LoVo (cell line): Measurements from ENCODE around the gene RBM8A.
A peak's percentile ranks its signal among the peaks of the same experiment; 100 is the strongest.

Experiments used
- DNase-seq: peaks from one replicate; pipeline ENCODE4 v3.0.0-alpha.2; 2016; ENCODE audit warnings: low spot score

The RBM8A gene

GRCh38 chr1:145916745-145917144 lies 10.5 kb downstream of the RBM8A start:
- DNase-seq: no peak

DNA sequence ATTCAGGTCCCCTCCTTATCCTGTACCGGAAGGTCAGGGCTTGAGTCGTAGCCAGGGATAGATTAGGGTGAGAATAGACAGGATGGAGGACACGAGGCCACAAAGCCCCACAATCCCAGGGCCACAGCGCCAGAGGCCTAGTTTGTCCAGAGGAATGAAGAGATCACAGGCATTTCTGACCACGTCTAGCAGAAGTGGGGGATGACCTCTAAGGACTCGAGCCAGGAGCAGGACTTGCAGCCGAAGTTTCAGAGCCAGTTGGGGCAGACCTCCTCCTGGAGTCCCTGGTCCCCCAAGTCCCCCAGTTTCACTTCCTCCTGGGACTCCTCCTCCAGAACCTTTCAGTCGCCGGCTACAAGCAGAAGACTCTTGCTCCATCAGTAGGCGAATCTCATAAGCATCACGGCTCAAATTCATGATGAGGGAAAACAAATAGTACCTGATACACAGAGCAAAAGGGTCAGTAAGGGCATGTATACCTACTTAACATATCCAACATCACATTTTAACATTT lies 15.1 kb downstream of the RBM8A start:
- DNase-seq: no peak

DNA sequence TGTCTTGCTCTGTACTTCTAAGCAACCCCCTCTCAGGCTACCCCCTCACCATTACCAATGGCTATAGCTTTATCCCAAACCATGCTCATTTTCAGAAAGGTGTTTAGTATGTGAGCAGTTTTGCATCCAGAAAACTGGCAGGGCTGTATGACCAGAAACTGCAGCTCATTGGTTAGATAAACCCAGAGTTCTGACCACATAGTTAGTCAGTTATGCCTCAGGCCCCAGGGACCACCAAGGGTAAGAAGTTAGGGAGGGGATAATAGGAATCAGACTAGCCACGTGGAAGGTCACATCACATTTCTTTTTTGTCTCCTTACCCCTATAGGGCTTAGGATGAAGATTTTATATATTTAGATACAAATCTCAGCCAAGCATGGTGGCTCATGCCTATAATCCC lies 18.6 kb downstream of the RBM8A start:
- no peak for DNase-seq

DNA sequence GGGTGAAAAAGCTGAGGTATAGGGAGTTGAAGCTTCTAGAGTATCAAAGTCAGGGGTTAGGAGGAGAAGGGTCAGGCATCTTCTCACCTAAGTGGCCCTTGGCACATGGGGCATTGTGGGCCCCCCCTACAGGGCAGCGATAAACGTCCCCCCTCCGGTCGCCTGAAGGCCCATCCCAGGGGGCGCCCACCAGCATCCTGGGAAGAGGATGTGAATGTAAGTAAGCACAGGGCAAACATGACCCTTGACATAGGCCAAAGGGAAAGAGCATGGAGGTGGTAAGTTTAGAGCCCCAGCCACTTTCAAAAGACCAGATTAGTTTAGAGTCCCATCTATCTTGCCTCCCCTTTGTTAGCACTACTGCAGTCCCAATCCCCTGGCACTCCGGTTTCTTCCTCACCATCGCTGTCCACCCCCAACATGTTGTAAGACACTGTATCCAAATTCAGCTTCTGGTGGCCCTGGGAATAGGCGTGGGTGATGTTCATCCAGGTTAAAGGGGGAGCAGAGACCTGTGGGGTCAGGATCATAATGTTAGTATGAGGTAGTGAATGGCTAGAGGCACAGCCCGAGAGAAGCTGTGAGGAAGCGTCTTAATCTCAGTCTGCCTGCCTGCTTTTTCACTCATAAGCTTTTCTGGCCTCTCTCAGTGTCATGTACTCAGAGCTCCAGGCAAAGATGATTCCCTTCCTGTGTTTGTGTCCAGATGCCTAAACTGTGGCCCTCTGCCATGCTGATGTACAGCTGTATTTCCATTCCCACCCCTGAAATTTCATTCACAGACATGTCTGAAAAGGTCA lies 20.1 kb downstream of the RBM8A start:
- no peak for DNase-seq

DNA sequence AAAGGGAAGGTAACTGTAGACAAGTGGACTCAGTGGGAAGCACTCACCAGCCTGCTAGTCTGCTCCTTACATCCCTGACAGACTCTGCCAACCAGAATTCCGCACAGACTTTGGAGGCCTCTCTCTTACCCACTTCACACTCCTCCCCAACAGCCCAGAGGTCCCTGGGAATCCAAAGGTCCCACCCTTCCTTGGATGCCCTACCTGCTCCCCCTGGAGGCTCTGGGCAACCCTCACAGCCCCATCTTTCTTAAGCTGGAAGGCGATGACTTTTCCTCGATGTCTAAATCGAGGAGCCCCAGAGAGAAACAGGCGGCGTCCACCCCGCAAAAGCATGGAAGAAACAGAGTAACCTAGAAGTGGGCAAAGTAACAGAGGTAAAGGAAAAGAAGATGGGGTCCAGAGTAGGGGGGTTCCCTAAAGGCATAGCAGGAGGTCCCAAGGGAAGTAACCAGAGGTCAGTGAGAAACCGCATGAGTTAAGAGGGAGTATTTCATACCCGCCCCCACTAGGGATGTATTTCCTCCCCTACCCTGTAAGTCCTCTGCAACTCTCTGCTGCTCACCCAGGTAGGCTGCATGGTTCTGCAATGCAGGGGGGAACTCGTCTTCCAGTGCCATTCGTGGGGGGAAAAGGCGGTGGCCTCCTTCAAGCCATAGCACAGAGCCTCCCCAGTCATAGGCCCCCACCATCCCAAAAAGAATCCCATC lies 25.8 kb downstream of the RBM8A start:
- DNase-seq: no peak

DNA sequence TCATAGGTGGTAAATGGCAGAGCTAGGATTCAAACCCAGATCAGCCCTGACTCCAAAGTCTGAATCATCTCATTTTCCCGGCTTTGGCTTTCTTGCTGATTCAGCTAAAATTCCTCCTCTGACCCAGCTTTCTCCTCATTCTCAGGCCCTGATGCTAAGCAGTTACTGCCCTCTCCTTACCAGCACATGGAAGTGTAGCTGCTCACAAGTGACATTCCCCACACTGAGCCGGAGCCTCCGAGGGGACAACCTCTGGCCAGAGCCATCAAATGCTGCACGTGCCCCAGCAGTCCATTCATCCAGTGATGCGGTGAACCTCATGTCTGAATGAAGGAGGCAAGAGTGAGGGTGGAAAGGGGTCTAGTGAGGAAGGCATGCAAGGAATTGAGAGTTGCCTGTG lies 28.5 kb downstream of the RBM8A start:
- no peak for DNase-seq

DNA sequence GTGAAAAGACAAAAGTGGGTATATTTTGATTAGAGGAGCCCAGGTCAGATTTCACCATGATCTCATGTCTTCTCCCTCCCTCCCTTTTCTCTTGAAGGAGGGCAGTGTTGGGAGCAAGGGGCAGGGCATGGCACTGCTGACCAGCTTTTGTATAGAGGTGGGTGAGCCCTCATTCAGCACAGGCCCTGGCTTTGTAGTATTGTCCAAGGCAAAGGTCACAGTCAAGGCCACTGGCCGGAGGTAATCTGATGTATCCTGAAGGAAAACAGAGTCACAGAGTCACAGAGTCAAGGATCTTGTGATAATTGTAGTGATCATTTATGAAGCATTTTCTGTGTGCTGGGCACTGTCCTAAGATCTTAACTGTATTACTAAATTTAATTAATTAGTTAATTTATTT lies 29.3 kb downstream of the RBM8A start:
- DNase-seq: no peak

GRCh38 chr1:145895471-145895870 lies 31.8 kb downstream of the RBM8A start:
- no peak for DNase-seq

DNA sequence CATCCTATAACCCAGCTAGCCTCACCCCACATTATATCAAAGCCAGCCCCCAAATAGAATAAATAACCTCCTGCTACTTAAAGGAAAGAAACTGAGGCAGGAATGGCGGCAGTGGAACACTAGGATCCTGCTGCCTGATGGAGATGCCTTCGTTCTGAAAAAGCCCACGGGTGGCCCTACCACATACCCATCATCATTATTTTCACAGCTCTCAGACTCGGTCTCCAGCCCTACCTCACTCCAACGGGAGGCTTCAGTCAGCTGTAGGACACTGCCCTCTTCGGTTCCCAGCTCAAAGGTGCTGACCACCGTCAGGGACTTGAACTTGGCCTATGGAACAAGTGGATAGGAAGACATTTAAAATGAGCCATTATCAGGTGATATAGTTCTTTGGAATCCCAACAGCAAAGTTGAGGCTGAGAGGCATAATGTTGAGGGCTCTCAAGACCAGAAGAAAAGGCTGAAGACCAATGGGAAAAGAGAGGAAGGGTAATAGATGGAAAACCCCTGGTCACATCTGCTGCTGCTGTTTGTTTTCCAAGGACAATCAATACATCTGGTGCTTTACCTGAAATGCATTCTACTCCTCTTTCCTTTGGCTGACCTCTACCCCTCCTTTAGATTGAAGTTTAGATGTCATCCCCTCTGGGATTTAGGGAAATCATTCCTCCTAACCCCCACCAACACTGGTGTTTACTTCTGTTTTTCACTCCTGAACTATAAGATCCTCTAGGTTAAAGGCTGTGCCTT lies 33.8 kb downstream of the RBM8A start:
- no peak for DNase-seq

GRCh38 chr1:145892486-145893087 lies 34.7 kb downstream of the RBM8A start:
- no peak for DNase-seq

GRCh38 chr1:145891587-145892485 lies 35.4 kb downstream of the RBM8A start:
- peak; percentile 97 for DNase-seq

GRCh38 chr1:145891143-145891542 lies 36.1 kb downstream of the RBM8A start:
- peak; percentile 53 for DNase-seq

GRCh38 chr1:145889722-145890121 lies 37.6 kb downstream of the RBM8A start:
- no peak for DNase-seq

- no peak for DNase-seq
Observed at GRCh38 chr1:145887631-145888030, 39.7 kb downstream of the RBM8A start.

DNA sequence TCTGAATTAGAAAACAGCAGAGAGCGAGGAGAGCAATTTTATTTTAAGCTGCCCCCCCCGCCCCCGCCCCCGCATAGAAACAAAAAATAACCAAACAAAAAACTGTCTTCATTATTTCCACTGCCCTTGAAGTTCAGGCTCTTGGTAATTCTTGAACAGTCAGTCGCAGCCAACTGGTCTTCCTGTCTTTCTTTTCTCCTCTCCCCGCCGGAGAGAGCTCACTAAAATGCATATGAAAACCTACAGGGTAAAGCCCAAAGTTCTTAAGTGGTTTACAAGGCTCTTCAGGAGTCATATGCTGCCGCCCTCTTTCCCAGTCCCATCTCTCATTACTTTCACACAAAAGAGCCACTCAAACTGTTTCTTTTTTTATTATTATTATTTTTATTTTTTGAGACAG lies 40.5 kb downstream of the RBM8A start:
- DNase-seq: no peak

DNA sequence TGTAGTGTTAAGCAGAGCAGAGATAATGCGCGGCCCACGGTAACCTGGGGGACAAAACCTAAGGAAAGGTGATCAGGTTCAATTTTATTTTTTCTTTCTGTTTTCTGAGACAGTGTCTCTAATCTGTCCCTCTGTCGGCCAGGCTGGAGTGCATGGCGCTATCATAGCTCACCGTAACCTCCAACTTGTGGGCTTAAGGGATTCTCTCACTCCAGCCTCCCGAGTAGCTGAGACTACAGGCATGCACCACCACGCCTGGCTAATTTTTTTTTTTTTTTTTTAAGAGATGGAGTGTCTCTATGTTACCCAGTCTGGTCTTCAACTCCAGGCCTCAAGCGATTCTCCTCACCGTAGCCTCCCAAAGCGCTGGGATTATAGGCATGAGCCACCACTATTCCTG lies 40.9 kb downstream of the RBM8A start:
- no peak for DNase-seq

- DNase-seq: peak; percentile 75
Observed at GRCh38 chr1:145885738-145886287, 41.5 kb downstream of the RBM8A start, which contains the start of gene ANKRD35. TSS of gene ANKRD35 (minus strand) at chr1:145885866. CDS start at chr1:145885758, 108 bp downstream.

DNA sequence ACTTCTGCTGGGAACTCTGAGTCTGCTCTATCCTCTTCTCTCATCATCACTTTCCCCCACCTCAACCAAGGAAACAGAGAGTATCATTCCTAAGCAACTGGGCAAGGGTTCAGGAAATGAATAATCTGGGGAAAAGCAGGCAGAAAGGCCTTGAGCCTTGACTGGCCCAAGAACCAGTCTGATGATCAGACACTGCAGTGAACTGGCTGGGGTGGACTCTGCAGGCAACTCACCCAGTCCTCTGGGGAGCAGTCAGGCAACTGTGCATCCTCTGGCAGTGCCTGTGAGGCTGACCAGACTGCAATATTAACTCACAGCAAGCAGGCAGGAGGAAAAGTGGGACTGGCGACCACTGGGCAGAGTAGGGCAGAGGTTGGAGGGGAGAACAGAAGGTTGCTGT lies 42.6 kb downstream of the RBM8A start:
- no peak for DNase-seq

DNA sequence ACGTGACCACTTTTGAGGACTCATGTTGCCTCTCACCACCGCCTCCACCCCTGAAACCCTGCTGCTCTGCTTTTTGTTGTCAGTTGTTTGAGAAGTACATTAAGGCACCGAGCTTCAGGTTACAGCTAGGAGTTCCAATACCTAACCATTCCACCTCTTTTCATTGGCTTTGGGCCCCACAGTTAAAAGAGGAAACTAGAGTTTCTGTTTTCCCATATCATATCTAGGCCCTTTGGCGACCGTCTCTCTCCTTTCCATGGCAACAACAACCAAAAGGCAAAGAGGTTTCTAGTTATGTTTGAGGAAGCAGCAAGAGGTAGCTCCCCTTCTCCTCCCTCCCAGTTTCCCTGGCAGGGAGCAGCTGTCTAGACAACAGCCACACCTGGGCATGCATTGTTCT lies 47.5 kb downstream of the RBM8A start:
- no peak for DNase-seq

DNA sequence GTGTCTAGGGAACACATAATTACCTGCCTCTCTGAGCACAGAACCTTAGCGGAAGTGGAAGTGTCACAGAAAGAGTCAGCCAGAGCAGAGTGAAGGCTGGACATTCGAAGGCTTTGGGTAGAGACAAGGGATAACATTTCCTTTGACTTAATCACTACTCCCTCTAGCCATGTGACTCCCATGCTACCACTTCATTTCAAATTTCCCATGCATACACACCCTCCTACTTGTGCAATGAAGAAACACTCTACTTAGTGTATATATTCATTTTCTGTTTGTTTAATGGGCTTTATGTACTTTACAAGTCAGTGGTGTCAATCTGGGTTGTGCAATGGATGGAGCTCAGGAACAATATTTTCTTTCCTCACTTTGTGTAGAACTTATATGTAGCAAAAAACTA lies 48.6 kb downstream of the RBM8A start:
- DNase-seq: no peak
